Hepatocyte (in vitro differentiated cells): Measurements from ENCODE around the gene MED23.

ENCODE experiments used
- CTCF ChIP-seq: fragments of 200-600 bp; sonication (generic); IDR thresholded peaks from 2 replicates; pipeline ENCODE4 v1.5.1; 2016; ENCODE audit warnings: antibody characterized with exemption, mild to moderate bottlenecking; ENCODE audit not compliant: poor library complexity
- EZH2 ChIP-seq: fragments of 200-600 bp; sonication (generic); IDR thresholded peaks from 2 replicates; pipeline ENCODE4 v1.6.1; 2016; ENCODE audit warnings: antibody characterized with exemption, mild to moderate bottlenecking, borderline replicate concordance

- TF ChIP-seq CTCF (no peak), EZH2 (no peak)
These were observed 40.1 kb downstream of the MED23 start for GRCh38 chr6:131587909-131588308.
